ENCODE measurements around the gene ATG13. TPM values are rescaled to one million over a fixed set of nuclear protein-coding genes. Genes with fewer than 3 reads are reported as not detected.

ATG13 gene
- polyA plus RNA-seq, 1 experiment = 57.9 TPM

GRCh38 chr11:46593550-46594373, 23.6 kb upstream of the ATG13 start, which contains the start of gene AMBRA1:
TSS of gene AMBRA1 (minus strand) at chr11:46594023. CDS start at chr11:46548380, 45,643 bp downstream.
- CTCF ChIA-PET = no interaction called here
- peak within 1 kb of the TSS; percentile 52 for H3K27ac ChIP-seq (ENCODE audit: low read depth, low read length)
- H3K9me3 ChIP-seq (ENCODE audit: control insufficient read depth, insufficient read depth, low read length) = no peaks in the 10 kb centered on the region; the same call in 1 of the 2 replicates
- no peaks in the 10 kb centered on the region for H3K27me3 ChIP-seq (ENCODE audit: control insufficient read depth, insufficient read depth, low read length)
- H3K4me3 ChIP-seq (ENCODE audit: low read depth, low read length) = peak within 1 kb of the TSS; percentile 88
- peak; percentile 81 for DNase-seq (ENCODE audit: low read depth, low spot score)
- POLR2A ChIA-PET = interaction anchor here (0.5 to 1.0 kb wide), 7 partner anchors 12 to 82 kb away, joined by 3 to 15 read pairs (median 3); no protein-coding TSS in a partner anchor
- no peak for TF ChIP-seq CTCF (IDR thresholded peaks at IDR 0.05; ENCODE audit: low read depth, low read length)

GRCh38 chr11:46594374-46594700, 23.0 kb upstream of the ATG13 start:
- H3K4me3 ChIP-seq (ENCODE audit: low read depth, low read length) = peak overlapping the region; percentile 88
- DNase-seq (ENCODE audit: low read depth, low spot score) = no peak
- POLR2A ChIA-PET = interaction anchor here (0.5 to 1.0 kb wide), 7 partner anchors 12 to 82 kb away, joined by 3 to 15 read pairs (median 3); no protein-coding TSS in a partner anchor
- no peak for TF ChIP-seq CTCF (IDR thresholded peaks at IDR 0.05; ENCODE audit: low read depth, low read length)
- H3K27me3 ChIP-seq (ENCODE audit: control insufficient read depth, insufficient read depth, low read length) = no peaks in the 10 kb centered on the region
- H3K9me3 ChIP-seq (ENCODE audit: control insufficient read depth, insufficient read depth, low read length) = no peaks in the 10 kb centered on the region; the same call in 1 of the 2 replicates
- H3K27ac ChIP-seq (ENCODE audit: low read depth, low read length) = peak overlapping the region; percentile 52
- CTCF ChIA-PET = no interaction called here

GRCh38 chr11:46594785-46595184, 22.6 kb upstream of the ATG13 start:
- POLR2A ChIA-PET = no interaction called here

GRCh38 chr11:46597155-46597554, 20.2 kb upstream of the ATG13 start:
- DNase-seq (ENCODE audit: low read depth, low spot score) = no peak
- Histone ChIP-seq H3K4me3 (ENCODE audit: low read depth, low read length) (no peak overlapping the region), H3K9me3 (ENCODE audit: control insufficient read depth, insufficient read depth, low read length) (no peaks in the 10 kb centered on the region; the same call in 1 of the 2 replicates), H3K27me3 (ENCODE audit: control insufficient read depth, insufficient read depth, low read length) (no peaks in the 10 kb centered on the region), H3K27ac (ENCODE audit: low read depth, low read length) (no peak overlapping the region)
- CTCF ChIA-PET = interaction anchor here (0.6 kb wide), 1 partner anchor 28 kb away, joined by 3 read pairs; no protein-coding TSS in a partner anchor
- POLR2A ChIA-PET = no interaction called here
- TF ChIP-seq CTCF (IDR thresholded peaks at IDR 0.05; ENCODE audit: low read depth, low read length) = no peak

More at GRCh38 chr11:46594785-46595184, 22.6 kb upstream of the ATG13 start:
- DNase-seq (ENCODE audit: low read depth, low spot score) = no peak
- Histone ChIP-seq H3K27me3 (ENCODE audit: control insufficient read depth, insufficient read depth, low read length) (no peaks in the 10 kb centered on the region), H3K9me3 (ENCODE audit: control insufficient read depth, insufficient read depth, low read length) (no peaks in the 10 kb centered on the region; the same call in 1 of the 2 replicates), H3K27ac (ENCODE audit: low read depth, low read length) (no peak overlapping the region), H3K4me3 (ENCODE audit: low read depth, low read length) (no peak overlapping the region)
- CTCF ChIA-PET = no interaction called here
- no peak for TF ChIP-seq CTCF (IDR thresholded peaks at IDR 0.05; ENCODE audit: low read depth, low read length)

GRCh38 chr11:46597609-46598219, 19.6 kb upstream of the ATG13 start:
- DNase-seq (ENCODE audit: low read depth, low spot score) = no peak
- no peaks in the 10 kb centered on the region; the same call in 1 of the 2 replicates for H3K9me3 ChIP-seq (ENCODE audit: control insufficient read depth, insufficient read depth, low read length)
- H3K27me3 ChIP-seq (ENCODE audit: control insufficient read depth, insufficient read depth, low read length) = no peaks in the 10 kb centered on the region
- POLR2A ChIA-PET = no interaction called here
- CTCF ChIA-PET = no interaction called here
- no peak overlapping the region for H3K27ac ChIP-seq (ENCODE audit: low read depth, low read length)
- no peak overlapping the region for H3K4me3 ChIP-seq (ENCODE audit: low read depth, low read length)
- no peak for TF ChIP-seq CTCF (IDR thresholded peaks at IDR 0.05; ENCODE audit: low read depth, low read length)
